ENCODE data around the gene FER.
"Not testable (repeated sequence)": the region's sequence is repeated elsewhere in the genome, so short reads cannot be mapped to it uniquely, and the experiment has no call there.

DNA sequence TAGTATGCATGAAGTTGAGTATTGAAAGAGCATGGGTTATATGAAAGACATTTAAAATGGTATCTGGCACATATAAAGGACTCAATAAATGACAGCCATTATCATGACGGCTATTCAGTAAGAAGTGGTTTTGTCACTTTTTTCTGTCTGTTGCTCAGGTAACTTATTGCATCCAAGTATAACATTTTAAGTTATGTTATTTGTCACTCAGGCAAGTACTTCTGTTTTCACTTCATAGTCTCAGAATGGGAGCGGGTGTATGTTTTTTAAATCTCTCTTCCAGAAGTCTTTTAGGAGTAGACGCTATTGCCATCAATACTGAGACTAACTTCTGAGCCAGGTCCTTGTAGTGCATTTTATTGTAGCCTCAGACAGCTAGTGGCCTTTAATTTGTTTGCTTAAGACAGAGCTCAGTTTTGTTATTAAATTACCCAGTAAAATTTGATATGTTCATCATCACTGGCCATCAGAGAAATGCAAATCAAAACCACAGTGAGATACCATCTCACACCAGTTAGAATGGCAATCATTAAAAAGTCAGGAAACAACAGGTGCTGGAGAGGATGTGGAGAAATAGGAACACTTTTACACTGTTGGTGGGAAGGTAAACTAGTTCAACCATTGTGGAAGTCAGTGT is 423.9 kb downstream of the FER start:
- TF ChIP-seq, protein P1, sequence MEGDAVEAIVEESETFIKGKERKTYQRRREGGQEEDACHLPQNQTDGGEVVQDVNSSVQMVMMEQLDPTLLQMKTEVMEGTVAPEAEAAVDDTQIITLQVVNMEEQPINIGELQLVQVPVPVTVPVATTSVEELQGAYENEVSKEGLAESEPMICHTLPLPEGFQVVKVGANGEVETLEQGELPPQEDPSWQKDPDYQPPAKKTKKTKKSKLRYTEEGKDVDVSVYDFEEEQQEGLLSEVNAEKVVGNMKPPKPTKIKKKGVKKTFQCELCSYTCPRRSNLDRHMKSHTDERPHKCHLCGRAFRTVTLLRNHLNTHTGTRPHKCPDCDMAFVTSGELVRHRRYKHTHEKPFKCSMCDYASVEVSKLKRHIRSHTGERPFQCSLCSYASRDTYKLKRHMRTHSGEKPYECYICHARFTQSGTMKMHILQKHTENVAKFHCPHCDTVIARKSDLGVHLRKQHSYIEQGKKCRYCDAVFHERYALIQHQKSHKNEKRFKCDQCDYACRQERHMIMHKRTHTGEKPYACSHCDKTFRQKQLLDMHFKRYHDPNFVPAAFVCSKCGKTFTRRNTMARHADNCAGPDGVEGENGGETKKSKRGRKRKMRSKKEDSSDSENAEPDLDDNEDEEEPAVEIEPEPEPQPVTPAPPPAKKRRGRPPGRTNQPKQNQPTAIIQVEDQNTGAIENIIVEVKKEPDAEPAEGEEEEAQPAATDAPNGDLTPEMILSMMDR (conservative IDR thresholded peaks at IDR 0.05), result not testable (repeated sequence)
- not testable (repeated sequence) for TF ChIP-seq ZFX (IDR thresholded peaks at IDR 0.05)
